ENCODE data around the gene BTBD9. TPM values are rescaled to one million over a fixed set of nuclear protein-coding genes. Genes with fewer than 3 reads are reported as not detected.

Gene BTBD9
- polyA plus RNA-seq, 1 donor (not counting 4 experiments of a cell fraction or from before 2014, with no cell fraction given) = 6.8 TPM

DNA sequence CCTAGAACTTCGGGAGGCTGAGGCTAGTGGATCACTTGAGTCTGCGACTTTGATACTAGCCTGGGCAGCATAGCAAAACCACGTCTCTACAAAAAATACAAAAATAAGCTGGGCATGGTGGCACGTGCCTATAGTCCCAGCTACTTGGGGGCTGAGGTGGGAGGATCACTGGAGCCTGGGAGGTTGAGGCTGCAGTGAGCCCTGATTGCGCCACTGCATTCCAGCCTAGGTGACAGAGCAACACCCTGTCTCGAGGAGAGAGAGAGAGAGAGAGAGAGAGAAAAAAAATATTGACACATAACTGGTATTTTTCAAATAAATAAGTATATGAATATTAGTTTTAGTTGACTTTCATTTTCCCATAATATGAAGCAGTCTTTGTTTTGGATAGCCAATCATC, 222.2 kb downstream of the BTBD9 start:
- H3K9ac ChIP-seq (ENCODE audit: control insufficient read depth, extremely low read depth, insufficient read depth, low read length) = no peak overlapping the region
- H3K27ac ChIP-seq (ENCODE audit: control insufficient read depth, insufficient read depth, low read length) = no peak overlapping the region
- H3K4me2 ChIP-seq (ENCODE audit: control insufficient read depth, extremely low read depth, insufficient read depth, low read depth, low read length) = no peak overlapping the region
- no peaks in the 10 kb centered on the region for H4K20me1 ChIP-seq (ENCODE audit: control insufficient read depth, extremely low read depth, insufficient read depth, low read length)
- H3K4me1 ChIP-seq (ENCODE audit: control insufficient read depth, extremely low read depth, insufficient read depth, low read length) = no peaks in the 10 kb centered on the region
- FAIRE-seq = no peak
- no peak overlapping the region for H3K4me3 ChIP-seq (ENCODE audit: control insufficient read depth in 2 of 3, extremely low read depth in 1 of 3, insufficient read depth in 2 of 3, low read depth in 1 of 3, low read length in 3 of 3)
- H3K27me3 ChIP-seq (ENCODE audit: control insufficient read depth, extremely low read depth, insufficient read depth, low read length) = no peaks in the 10 kb centered on the region
- H2AFZ ChIP-seq (ENCODE audit: control insufficient read depth, low read length) = no peak overlapping the region
- dilution Hi-C loops (cut with MboI; ENCODE audit: extremely low pct_ligation_motif_present, low sequenced_read_pairs) = no loop called here
- H3K36me3 ChIP-seq (ENCODE audit: control insufficient read depth in 2 of 2, extremely low read depth in 1 of 2, insufficient read depth in 2 of 2, low read length in 2 of 2) = no peaks in the 10 kb centered on the region
- no peak for DNase-seq (ENCODE audit: low read depth, low spot score)
- H3K79me2 ChIP-seq (ENCODE audit: control insufficient read depth, insufficient read depth, low read length) = no peaks in the 10 kb centered on the region
- H3K9me3 ChIP-seq (ENCODE audit: control insufficient read depth, low read depth, low read length) = no peaks in the 10 kb centered on the region
- no peaks in the 10 kb centered on the region for H3K9me1 ChIP-seq (ENCODE audit: control insufficient read depth, extremely low read depth, insufficient read depth, low read length)
- no peak for TF ChIP-seq EZH2 (IDR thresholded peaks at IDR 0.05; ENCODE audit: low read length)
- TF ChIP-seq, protein P1, sequence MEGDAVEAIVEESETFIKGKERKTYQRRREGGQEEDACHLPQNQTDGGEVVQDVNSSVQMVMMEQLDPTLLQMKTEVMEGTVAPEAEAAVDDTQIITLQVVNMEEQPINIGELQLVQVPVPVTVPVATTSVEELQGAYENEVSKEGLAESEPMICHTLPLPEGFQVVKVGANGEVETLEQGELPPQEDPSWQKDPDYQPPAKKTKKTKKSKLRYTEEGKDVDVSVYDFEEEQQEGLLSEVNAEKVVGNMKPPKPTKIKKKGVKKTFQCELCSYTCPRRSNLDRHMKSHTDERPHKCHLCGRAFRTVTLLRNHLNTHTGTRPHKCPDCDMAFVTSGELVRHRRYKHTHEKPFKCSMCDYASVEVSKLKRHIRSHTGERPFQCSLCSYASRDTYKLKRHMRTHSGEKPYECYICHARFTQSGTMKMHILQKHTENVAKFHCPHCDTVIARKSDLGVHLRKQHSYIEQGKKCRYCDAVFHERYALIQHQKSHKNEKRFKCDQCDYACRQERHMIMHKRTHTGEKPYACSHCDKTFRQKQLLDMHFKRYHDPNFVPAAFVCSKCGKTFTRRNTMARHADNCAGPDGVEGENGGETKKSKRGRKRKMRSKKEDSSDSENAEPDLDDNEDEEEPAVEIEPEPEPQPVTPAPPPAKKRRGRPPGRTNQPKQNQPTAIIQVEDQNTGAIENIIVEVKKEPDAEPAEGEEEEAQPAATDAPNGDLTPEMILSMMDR (optimal IDR thresholded peaks at IDR 0.05 in 1 of 3, IDR thresholded peaks at IDR 0.05 in 1 of 3, conservative IDR thresholded peaks at IDR 0.05 in 1 of 3; ENCODE audit: extremely low read depth in 1 of 3, insufficient read depth in 2 of 3, low read length in 3 of 3) = no peak

DNA sequence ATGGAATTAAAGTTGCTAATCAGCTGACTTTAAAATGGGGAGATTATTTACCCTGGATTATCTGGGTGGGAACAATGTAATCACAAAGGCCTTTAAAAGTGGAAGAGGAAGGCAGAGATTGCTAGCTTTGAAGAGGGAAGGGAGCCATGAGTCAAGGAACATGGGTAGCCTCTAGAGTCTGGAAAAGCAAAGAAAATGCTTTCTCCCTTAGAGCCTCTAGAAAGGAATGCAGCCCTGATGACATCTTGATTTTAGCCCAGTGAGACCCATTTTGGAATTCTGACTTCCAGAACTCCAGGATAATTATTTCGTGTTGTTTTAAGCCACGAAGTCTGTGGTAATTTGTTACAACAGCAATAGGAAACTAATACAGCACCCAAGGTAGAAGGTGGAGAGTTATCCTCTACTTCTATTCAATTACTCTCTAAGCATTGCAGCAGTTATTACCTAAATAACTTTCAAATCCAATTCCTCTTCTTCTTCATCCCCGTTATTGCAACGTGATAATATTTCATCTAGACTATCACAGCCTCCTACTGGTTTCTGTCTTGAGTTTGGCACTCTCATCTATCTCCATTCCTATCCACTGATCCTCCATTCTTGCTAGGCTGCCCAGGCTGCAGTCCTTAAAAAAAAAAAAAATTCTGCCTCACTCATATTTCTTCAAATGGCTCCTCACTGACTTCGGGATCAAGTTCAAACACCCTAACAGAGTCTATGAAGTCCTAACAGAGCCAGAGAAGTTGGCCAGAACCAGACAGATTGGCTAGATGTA, 224.3 kb downstream of the BTBD9 start:
- Histone ChIP-seq H3K79me2 (ENCODE audit: control insufficient read depth, insufficient read depth, low read length) (no peaks in the 10 kb centered on the region), H3K4me2 (ENCODE audit: control insufficient read depth, extremely low read depth, insufficient read depth, low read depth, low read length) (no peak overlapping the region), H3K9me3 (ENCODE audit: control insufficient read depth, low read depth, low read length) (no peaks in the 10 kb centered on the region), H3K27ac (ENCODE audit: control insufficient read depth, insufficient read depth, low read length) (no peak overlapping the region), H4K20me1 (ENCODE audit: control insufficient read depth, extremely low read depth, insufficient read depth, low read length) (no peaks in the 10 kb centered on the region), H3K9ac (ENCODE audit: control insufficient read depth, extremely low read depth, insufficient read depth, low read length) (no peak overlapping the region), H3K36me3 (ENCODE audit: control insufficient read depth in 2 of 2, extremely low read depth in 1 of 2, insufficient read depth in 2 of 2, low read length in 2 of 2) (no peaks in the 10 kb centered on the region), H3K27me3 (ENCODE audit: control insufficient read depth, extremely low read depth, insufficient read depth, low read length) (no peaks in the 10 kb centered on the region), H3K4me3 (ENCODE audit: control insufficient read depth in 2 of 3, extremely low read depth in 1 of 3, insufficient read depth in 2 of 3, low read depth in 1 of 3, low read length in 3 of 3) (no peak overlapping the region), H3K9me1 (ENCODE audit: control insufficient read depth, extremely low read depth, insufficient read depth, low read length) (no peaks in the 10 kb centered on the region), H2AFZ (ENCODE audit: control insufficient read depth, low read length) (no peak overlapping the region), H3K4me1 (ENCODE audit: control insufficient read depth, extremely low read depth, insufficient read depth, low read length) (no peaks in the 10 kb centered on the region)
- dilution Hi-C loops (cut with MboI; ENCODE audit: extremely low pct_ligation_motif_present, low sequenced_read_pairs) = no loop called here
- TF ChIP-seq, protein P1 (optimal IDR thresholded peaks at IDR 0.05 in 1 of 3, IDR thresholded peaks at IDR 0.05 in 1 of 3, conservative IDR thresholded peaks at IDR 0.05 in 1 of 3; ENCODE audit: extremely low read depth in 1 of 3, insufficient read depth in 2 of 3, low read length in 3 of 3) = no peak
- no peak for TF ChIP-seq EZH2 (IDR thresholded peaks at IDR 0.05; ENCODE audit: low read length)
- no peak for FAIRE-seq
- DNase-seq (ENCODE audit: low read depth, low spot score) = no peak
